Right ventricle myocardium inferior (tissue), 1 donor: Measurements from ENCODE around the gene EPAS1. TPM values are rescaled to one million over a fixed set of nuclear protein-coding genes. Genes with fewer than 3 reads are reported as not detected.

Source experiments
- ATAC-seq: fragments of 200-7000 bp; cut with Tn5 transposase; one replicate; pipeline ENCODE4 v1.9.1; 2020; ENCODE audit warnings: mild to moderate bottlenecking, moderate library complexity
- DNase-seq: peaks from one replicate; pipeline ENCODE4 v3.0.0; 2021; ENCODE audit errors: missing footprints
- intact Hi-C: fragments of 100-400 bp; cut with DNase I; formaldehyde crosslinking; loops from one replicate; pipeline ENCODE4 v1.11.0; 2022
- long read RNA-seq: library from polyadenylated mRNA; unstranded; transcript quantifications from one replicate; pipeline ENCODE4 v2.0.0, GENCODE V29; 2021
- total RNA-seq: library from RNA; stranded (reverse); fragmentation: NEBNext Ultra II Directional; extraction: Animal tissue kit (Norgen Biotek cat#: 25700); gene quantifications from one replicate; pipeline ENCODE4 v1.2.1, GENCODE V29; 2021
- donor health status: DM: no; HTN: yes; CAD: no; lungs with severe emphysema.

Gene EPAS1
- total RNA-seq: 205 TPM
- long read RNA-seq, full-length matches to known transcripts: 4 of 14 reads
- long read RNA-seq, partial matches to known transcripts: 4 of 14 reads
- long read RNA-seq, other reads (novel, unspliced or antisense): 6 of 14 reads

GRCh38 chr2:46296840-46297545, at the start of gene EPAS1:
Gene EPAS1 (plus strand): TSS chr2:46297407. CDS start chr2:46297912, 505 bp downstream.
- intact Hi-C loops: loop anchor here (2.0 to 5.0 kb wide), 4 partner anchors 20 to 295 kb away; no protein-coding TSS in a partner anchor
- DNase-seq (peak; percentile 98), ATAC-seq (peak; percentile 90)

DNA sequence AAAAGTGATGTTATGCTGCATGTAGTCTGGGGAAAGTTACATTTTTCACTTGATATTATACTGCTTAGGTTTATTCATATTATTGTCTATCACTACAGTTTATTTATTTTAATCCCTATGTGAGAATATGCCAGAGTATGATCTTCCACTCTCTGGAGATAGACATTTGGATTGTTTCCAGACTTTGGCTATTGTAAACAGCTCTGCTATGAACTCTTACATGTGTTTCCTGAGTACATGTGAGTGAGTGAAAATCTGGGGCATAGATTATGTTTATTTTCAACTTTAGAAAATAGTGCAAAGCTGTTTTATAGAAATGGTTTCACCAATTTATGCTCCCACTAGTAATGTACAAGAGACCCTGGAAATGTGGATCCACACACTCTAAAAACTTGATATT, 49.0 kb upstream of the EPAS1 start:
- no peak for ATAC-seq
- intact Hi-C loops: no loop called here
- no peak for DNase-seq

DNA sequence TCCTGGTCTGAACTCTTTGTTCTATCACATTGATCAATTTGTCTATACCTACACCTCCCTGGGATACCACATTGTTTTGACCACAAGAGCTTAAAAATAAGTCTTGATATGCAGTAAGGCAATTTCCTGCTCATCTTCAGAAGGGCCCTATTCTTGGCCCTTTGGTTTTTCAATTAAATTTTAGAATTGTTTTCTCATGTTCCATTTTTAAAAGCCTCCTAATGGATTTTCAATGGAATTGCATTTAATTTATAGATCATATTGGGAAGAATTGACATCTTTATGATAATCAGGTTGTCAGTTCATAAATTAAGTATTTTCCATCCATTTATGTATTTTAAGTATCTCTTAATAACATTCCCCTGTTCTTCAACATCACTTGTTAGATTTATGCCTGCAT, 47.6 kb upstream of the EPAS1 start:
- intact Hi-C loops: no loop called here
- ATAC-seq (no peak), DNase-seq (no peak)

- intact Hi-C loops: no loop called here
- DNase-seq: peak; percentile 85
Measured at GRCh38 chr2:46252891-46253659, 44.1 kb upstream of the EPAS1 start.

DNA sequence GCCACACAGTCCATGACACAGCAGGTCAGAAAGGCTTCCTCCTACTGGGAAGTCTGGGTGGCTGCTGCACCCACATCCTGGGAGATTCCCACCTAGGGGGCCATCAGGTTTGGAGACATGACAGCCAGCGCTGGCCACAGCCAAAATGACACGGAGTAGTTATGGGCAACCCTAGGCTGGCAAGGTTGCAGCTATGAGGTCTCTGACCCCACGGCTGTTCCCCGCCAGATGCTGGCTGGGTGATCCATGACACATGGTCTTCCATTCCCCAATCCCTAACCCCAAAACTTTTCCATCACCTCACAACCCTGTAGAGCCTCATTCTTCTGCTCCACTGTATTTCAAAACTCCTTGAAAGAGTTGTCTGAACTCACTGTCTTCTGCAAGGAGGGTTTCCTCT, 42.7 kb upstream of the EPAS1 start:
- intact Hi-C loops: no loop called here
- ATAC-seq (no peak), DNase-seq (no peak)

More at GRCh38 chr2:46252891-46253659, 44.1 kb upstream of the EPAS1 start:
- peak; percentile 82 for ATAC-seq

GRCh38 chr2:46256563-46257142, 40.6 kb upstream of the EPAS1 start:
- no peak for DNase-seq
- intact Hi-C loops: no loop called here
- ATAC-seq: no peak

GRCh38 chr2:46257476-46257875, 39.7 kb upstream of the EPAS1 start:
- DNase-seq: no peak
- intact Hi-C loops: no loop called here
- ATAC-seq: peak; percentile 52

DNA sequence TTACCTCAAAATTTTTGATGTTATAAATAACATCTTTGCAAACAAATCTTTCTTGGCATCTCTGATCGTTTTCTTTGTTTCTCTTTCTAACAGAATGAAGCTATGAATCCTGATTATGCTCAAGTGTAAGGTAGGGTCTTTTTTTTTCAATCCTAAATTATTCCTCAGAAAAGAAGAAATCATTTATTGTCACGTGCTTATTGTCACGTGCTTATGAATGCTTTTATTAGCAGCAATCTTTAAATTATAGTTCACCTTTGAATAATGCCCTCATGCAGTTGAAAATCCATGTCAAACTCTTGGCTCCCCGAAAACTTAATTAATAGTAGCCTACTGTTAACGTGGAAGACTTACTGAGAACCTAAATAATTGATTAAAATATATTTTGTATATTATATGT, 39.2 kb upstream of the EPAS1 start:
- ATAC-seq (no peak), DNase-seq (no peak)
- intact Hi-C loops: no loop called here

DNA sequence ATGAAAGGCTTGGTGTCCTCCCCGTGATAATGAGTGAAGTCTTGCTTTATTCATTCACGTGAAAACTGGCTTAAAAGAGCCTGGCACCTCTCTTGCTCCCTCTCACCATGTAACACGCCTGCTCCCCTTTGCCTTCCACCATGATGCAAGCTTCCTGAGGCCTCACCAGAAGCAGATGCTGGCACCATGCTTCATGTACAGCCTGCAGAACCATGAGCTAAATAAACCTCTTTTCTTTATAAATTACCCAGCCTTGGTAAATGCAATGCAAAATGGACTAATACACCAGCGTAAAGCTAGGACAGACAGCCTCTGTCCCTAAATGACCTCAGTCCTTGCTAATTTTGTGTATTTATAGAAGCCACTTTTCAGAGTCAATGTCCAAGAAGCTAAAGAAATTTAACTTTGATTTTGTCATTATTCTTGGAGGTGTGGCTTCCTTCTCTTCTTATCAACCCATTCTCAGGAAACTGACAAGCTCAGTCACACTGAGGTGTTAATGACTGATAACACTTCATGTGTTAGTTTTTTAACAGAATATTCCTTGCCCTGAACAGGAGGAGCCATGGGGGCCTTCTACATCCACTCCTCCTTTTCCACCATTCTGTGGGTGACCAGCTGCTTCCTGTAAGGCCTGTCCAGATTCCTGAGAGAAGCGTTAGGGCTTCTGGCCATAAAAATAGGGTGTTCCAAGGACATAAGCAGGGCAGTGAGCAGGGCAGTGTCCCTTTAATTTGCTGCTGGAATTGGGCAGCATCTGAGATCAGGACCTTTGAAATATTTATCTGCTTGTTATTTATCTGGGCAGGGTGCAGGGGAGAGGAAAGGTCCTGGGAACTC, 38.0 kb upstream of the EPAS1 start:
- ATAC-seq (peak; percentile 61), DNase-seq (no peak)
- intact Hi-C loops: no loop called here

DNA sequence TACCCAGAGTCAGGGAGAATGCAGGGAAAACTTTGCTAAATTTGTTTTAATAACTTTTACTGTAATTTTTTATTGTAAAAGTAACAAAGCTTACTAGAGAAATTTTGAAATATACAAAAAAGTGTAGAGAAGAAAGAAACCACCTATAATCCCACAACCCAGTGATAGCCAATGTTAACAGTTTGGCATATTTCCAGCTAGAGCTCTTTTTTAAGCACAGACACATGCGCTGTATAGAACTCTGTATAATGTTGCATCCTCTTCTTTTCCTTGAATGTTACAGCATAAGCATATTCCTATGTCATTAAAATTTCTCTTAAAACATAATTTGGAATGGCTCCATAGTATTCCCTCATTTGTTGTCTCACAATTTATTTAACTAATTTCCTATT, 37.4 kb upstream of the EPAS1 start:
- ATAC-seq: no peak
- intact Hi-C loops: no loop called here

GRCh38 chr2:46260305-46260704, 36.9 kb upstream of the EPAS1 start:
- no peak for DNase-seq
- intact Hi-C loops: no loop called here
- ATAC-seq: no peak

More for the DNA sequence above, 37.4 kb upstream of the EPAS1 start:
- no peak for DNase-seq

DNA sequence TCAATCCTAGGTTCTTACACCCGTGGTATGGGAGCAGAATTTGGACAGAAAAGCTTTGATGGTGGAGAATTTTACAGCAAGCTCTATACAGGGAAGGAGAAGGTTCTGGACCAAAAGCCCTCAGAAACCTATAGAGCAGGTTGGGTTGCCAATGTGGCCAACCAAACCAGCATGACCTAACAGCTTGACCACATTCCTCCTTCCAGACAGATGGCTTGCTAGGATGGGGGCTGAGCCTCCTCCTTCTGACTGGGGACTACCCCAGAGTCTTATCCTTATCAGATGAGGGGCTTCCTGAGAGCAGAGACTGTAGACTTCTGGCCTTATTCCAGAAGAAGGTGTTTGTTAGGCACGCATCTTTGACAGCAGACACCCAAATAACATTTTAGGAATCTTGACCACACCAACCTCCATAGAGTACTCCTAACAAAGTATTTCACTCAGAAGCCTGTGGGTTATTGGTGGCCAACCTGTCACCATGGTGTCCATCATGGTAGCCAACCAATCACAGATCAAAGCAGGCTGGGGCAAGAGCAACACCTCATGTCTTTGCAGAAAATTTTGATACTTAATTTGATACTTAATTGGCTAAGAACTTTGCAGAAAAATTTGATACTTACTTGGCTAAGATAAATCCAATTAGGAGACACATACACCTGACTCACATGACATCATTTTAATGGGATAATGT, 34.8 kb upstream of the EPAS1 start:
- ATAC-seq (no peak), DNase-seq (no peak)
- intact Hi-C loops: no loop called here

GRCh38 chr2:46263347-46263746, 33.9 kb upstream of the EPAS1 start:
- ATAC-seq (no peak), DNase-seq (no peak)
- intact Hi-C loops: no loop called here

- ATAC-seq (no peak), DNase-seq (no peak)
- intact Hi-C loops: no loop called here
Measured at GRCh38 chr2:46264447-46264846, 32.8 kb upstream of the EPAS1 start.

DNA sequence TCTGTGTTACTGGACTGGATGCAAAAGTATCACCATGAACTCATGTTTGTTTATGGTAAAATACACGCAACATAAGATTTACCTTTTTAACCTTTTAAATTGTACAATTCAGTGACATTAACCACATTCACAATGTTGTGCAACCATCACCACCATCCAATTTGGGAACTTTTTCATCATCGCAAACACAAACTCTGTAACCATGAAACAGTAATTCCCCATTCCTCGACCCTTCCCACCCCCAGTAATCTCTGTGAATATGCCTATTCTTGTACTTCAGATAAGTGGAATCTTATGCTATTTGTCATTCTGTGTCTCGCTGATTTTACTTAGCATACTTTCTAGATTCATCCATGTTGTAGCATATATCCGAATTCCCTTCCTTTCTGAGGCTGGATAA, 31.1 kb upstream of the EPAS1 start:
- DNase-seq (no peak), ATAC-seq (no peak)
- intact Hi-C loops: no loop called here

GRCh38 chr2:46267616-46268015, 29.6 kb upstream of the EPAS1 start:
- no peak for DNase-seq
- no peak for ATAC-seq
- intact Hi-C loops: no loop called here

- no peak for DNase-seq
- no peak for ATAC-seq
- intact Hi-C loops: no loop called here
Measured at GRCh38 chr2:46268196-46268595, 29.0 kb upstream of the EPAS1 start.

DNA sequence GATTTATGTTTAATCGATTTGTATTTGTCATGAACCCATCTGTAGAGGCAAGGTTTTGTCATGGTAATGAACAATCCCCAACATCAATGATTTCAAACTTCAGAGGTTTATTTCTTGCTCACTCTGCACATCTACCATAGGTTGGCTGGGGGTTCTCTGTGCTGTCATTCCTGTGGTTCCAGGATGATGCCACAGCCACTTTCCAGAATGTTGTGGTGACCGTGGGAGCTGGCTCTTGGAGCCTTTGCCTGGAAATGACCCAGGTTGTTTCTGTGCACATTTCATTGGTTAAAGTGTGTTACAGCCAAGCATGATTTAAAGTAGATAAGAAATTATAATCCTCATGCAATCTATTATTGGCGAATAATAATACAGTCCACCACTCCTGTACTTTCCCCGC, 28.2 kb upstream of the EPAS1 start:
- ATAC-seq (no peak), DNase-seq (no peak)
- intact Hi-C loops: no loop called here
